ENCODE data around the gene SERHL2. TPM values are rescaled to one million over a fixed set of nuclear protein-coding genes. Genes with fewer than 3 reads are reported as not detected.
"Not testable (repeated sequence)": the region's sequence is repeated elsewhere in the genome, so short reads cannot be mapped to it uniquely, and the experiment has no call there.

Gene SERHL2
- under 1 TPM; 0.83 to 0.97 TPM for total RNA-seq

- ChIA-PET POLR2A (no interaction called here), CTCF (interaction anchor here (1.2 kb wide), 1 partner anchor 16 kb away, joined by 3 read pairs; no protein-coding TSS in a partner anchor)
- Mint-ChIP-seq H3K4me1 (peaks cover 20% of the 10 kb centered on the region), H3K9me3 (no peaks in the 10 kb centered on the region), H3K4me3 (peak within 1 kb of the TSS; percentile 73), H3K36me3 (ENCODE audit: low read depth) (no peaks in the 10 kb centered on the region), H3K27ac (peak within 1 kb of the TSS; percentile 82), H3K27me3 (no peaks in the 10 kb centered on the region)
- peak; percentile 86 for DNase-seq
Observed at GRCh38 chr22:42553475-42554361, at the start of gene SERHL2. TSS of gene SERHL2 (plus strand) at chr22:42553956. CDS start at chr22:42554021, 65 bp downstream.

GRCh38 chr22:42508327-42508974 is 45.3 kb upstream of the SERHL2 start:
- H3K27me3 Mint-ChIP-seq; H3K36me3 Mint-ChIP-seq (ENCODE audit: low read depth); H3K4me1 Mint-ChIP-seq; H3K9me3 Mint-ChIP-seq; DNase-seq; H3K27ac Mint-ChIP-seq; H3K4me3 Mint-ChIP-seq: not testable (repeated sequence)
- POLR2A ChIA-PET, result interaction anchor here (0.7 kb wide), 1 partner anchor 64 kb away, joined by 5 read pairs; no protein-coding TSS in a partner anchor
- CTCF ChIA-PET, result interaction anchor here (0.6 kb wide), 1 partner anchor 52 kb away, joined by 3 read pairs; no protein-coding TSS in a partner anchor

GRCh38 chr22:42508975-42509364 is 44.8 kb upstream of the SERHL2 start:
- H3K4me1 Mint-ChIP-seq; H3K9me3 Mint-ChIP-seq; CTCF ChIA-PET; H3K27ac Mint-ChIP-seq; DNase-seq; H3K4me3 Mint-ChIP-seq; H3K27me3 Mint-ChIP-seq; POLR2A ChIA-PET; H3K36me3 Mint-ChIP-seq (ENCODE audit: low read depth): not testable (repeated sequence)

- peaks cover 9% of the 10 kb centered on the region for H3K36me3 Mint-ChIP-seq (ENCODE audit: low read depth)
- H3K4me3 Mint-ChIP-seq, result no peak overlapping the region
- ChIA-PET POLR2A (interaction anchor here (0.7 kb wide), 1 partner anchor 66 kb away, joined by 3 read pairs; no protein-coding TSS in a partner anchor), CTCF (interaction anchor here (0.7 kb wide), 1 partner anchor 447 kb away, joined by 3 read pairs; no protein-coding TSS in a partner anchor)
- H3K9me3 Mint-ChIP-seq, result no peaks in the 10 kb centered on the region
- no peaks in the 10 kb centered on the region for H3K4me1 Mint-ChIP-seq
- H3K27me3 Mint-ChIP-seq, result no peaks in the 10 kb centered on the region
- no peak for DNase-seq
- H3K27ac Mint-ChIP-seq, result peak overlapping the region; percentile 25
Observed at GRCh38 chr22:42509548-42509947, 44.2 kb upstream of the SERHL2 start.

GRCh38 chr22:42511401-42511891 is 42.3 kb upstream of the SERHL2 start:
- ChIA-PET POLR2A (no interaction called here), CTCF (interaction anchor here (0.6 to 0.7 kb wide), 2 partner anchors 12 to 179 kb away, joined by 3 read pairs; no protein-coding TSS in a partner anchor)
- H3K4me1 Mint-ChIP-seq, result no peaks in the 10 kb centered on the region
- no peak for DNase-seq
- H3K36me3 Mint-ChIP-seq (ENCODE audit: low read depth), result peaks cover 10% of the 10 kb centered on the region
- no peaks in the 10 kb centered on the region for H3K9me3 Mint-ChIP-seq
- no peak overlapping the region for H3K4me3 Mint-ChIP-seq
- H3K27me3 Mint-ChIP-seq, result no peaks in the 10 kb centered on the region
- no peak overlapping the region for H3K27ac Mint-ChIP-seq

- DNase-seq, H3K9me3 Mint-ChIP-seq, POLR2A ChIA-PET, H3K27ac Mint-ChIP-seq, H3K27me3 Mint-ChIP-seq, H3K4me1 Mint-ChIP-seq, H3K4me3 Mint-ChIP-seq: not testable (repeated sequence)
- CTCF ChIA-PET, result interaction anchor here (0.6 to 0.9 kb wide), 2 partner anchors 10 to 34 kb away, joined by 3 to 4 read pairs; no protein-coding TSS in a partner anchor
- peaks cover 10% of the 10 kb centered on the region for H3K36me3 Mint-ChIP-seq (ENCODE audit: low read depth)
Observed at GRCh38 chr22:42512273-42512990, 41.3 kb upstream of the SERHL2 start.

GRCh38 chr22:42514331-42514730 is 39.4 kb upstream of the SERHL2 start:
- CTCF ChIA-PET, H3K27me3 Mint-ChIP-seq, DNase-seq, H3K9me3 Mint-ChIP-seq, POLR2A ChIA-PET, H3K4me1 Mint-ChIP-seq, H3K27ac Mint-ChIP-seq, H3K4me3 Mint-ChIP-seq: not testable (repeated sequence)
- H3K36me3 Mint-ChIP-seq (ENCODE audit: low read depth), result peaks cover 15% of the 10 kb centered on the region

GRCh38 chr22:42515304-42515703 is 38.5 kb upstream of the SERHL2 start:
- H3K27ac Mint-ChIP-seq, H3K9me3 Mint-ChIP-seq, POLR2A ChIA-PET, H3K4me3 Mint-ChIP-seq, CTCF ChIA-PET, DNase-seq, H3K27me3 Mint-ChIP-seq: not testable (repeated sequence)
- H3K36me3 Mint-ChIP-seq (ENCODE audit: low read depth), result peaks cover 15% of the 10 kb centered on the region
- H3K4me1 Mint-ChIP-seq, result peaks cover 13% of the 10 kb centered on the region

GRCh38 chr22:42515896-42516295 is 37.9 kb upstream of the SERHL2 start:
- Mint-ChIP-seq H3K4me1 (peaks cover 13% of the 10 kb centered on the region), H3K27me3 (no peaks in the 10 kb centered on the region), H3K4me3 (no peak overlapping the region), H3K9me3 (no peaks in the 10 kb centered on the region), H3K36me3 (ENCODE audit: low read depth) (peaks cover 15% of the 10 kb centered on the region), H3K27ac (peak overlapping the region; percentile 13)
- no peak for DNase-seq
- POLR2A ChIA-PET, result no interaction called here
- CTCF ChIA-PET, result no interaction called here

- H3K4me1 Mint-ChIP-seq, result peaks cover 13% of the 10 kb centered on the region
- H3K4me3 Mint-ChIP-seq, H3K27ac Mint-ChIP-seq, POLR2A ChIA-PET, H3K27me3 Mint-ChIP-seq, H3K9me3 Mint-ChIP-seq, DNase-seq: not testable (repeated sequence)
- peaks cover 12% of the 10 kb centered on the region for H3K36me3 Mint-ChIP-seq (ENCODE audit: low read depth)
- CTCF ChIA-PET, result interaction anchor here (0.7 kb wide), 1 partner anchor 30 kb away, joined by 3 read pairs; no protein-coding TSS in a partner anchor
Observed at GRCh38 chr22:42517103-42517502, 36.7 kb upstream of the SERHL2 start.

GRCh38 chr22:42518638-42519524 is 34.9 kb upstream of the SERHL2 start:
- H3K27me3 Mint-ChIP-seq; H3K36me3 Mint-ChIP-seq (ENCODE audit: low read depth); POLR2A ChIA-PET; CTCF ChIA-PET; H3K9me3 Mint-ChIP-seq: not testable (repeated sequence)
- peak overlapping the region; percentile 96 for H3K27ac Mint-ChIP-seq
- peak overlapping the region; percentile 97 for H3K4me3 Mint-ChIP-seq
- peak; percentile 18 for DNase-seq
- peaks cover 13% of the 10 kb centered on the region for H3K4me1 Mint-ChIP-seq

Data from activated CD4-positive, alpha-beta T cell treated with anti-CD3 and anti-CD28 coated beads, Interleukin-2, amount 10 ng/mL, durations not matched to agents 7 days and 5 days (primary cell).